T-helper 2 cell treated with Interferon-gamma antibody and Interleukin-4, amounts not matched to agents 5 μg/mL and 100 μg/mL, for 36 hours (primary cell): Measurements from ENCODE around the gene PDE10A.
"Not testable (repeated sequence)": the region's sequence is repeated elsewhere in the genome, so short reads cannot be mapped to it uniquely, and the experiment has no call there.

ENCODE experiments used
- DNase-seq: peaks from one replicate; pipeline ENCODE4 v3.0.0; 2021; ENCODE audit warnings: low spot score
- H3K27ac Mint-ChIP-seq: one replicate; pipeline ENCODE4 v1.8.0; 2021; ENCODE audit warnings: mild to moderate bottlenecking, mixed read lengths
- H3K27me3 Mint-ChIP-seq: one replicate; pipeline ENCODE4 v1.8.0; 2021; ENCODE audit warnings: low read depth, mixed read lengths
- H3K36me3 Mint-ChIP-seq: one replicate; pipeline ENCODE4 v1.8.0; 2021; ENCODE audit warnings: low read depth, mixed read lengths
- H3K4me1 Mint-ChIP-seq: one replicate; pipeline ENCODE4 v1.8.0; 2021; ENCODE audit warnings: low read depth, mixed read lengths
- H3K4me3 Mint-ChIP-seq: one replicate; pipeline ENCODE4 v1.8.0; 2022; ENCODE audit warnings: mild to moderate bottlenecking, moderate library complexity, mixed read lengths
- H3K9me3 Mint-ChIP-seq: one replicate; pipeline ENCODE4 v1.8.0; 2021; ENCODE audit warnings: mixed read lengths

PDE10A gene

DNA sequence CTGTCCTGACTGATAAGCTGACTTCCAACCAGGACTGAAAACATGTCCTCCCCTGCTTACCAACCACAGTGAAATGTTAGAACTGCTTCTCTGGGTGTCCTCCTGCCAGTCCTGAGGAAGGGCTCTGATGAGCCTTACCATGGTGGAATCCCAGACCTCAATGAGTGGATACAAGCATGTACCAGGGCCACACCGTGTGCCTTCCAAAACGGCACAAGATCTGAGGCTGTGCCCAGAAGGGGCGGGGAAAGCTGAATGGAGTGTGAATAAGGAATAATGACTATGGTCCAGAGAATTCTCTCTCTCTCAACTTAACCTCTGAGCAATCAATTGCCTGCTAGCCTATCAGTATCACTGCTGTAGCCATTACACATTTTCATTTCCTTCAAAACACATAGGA is 51.7 kb downstream of the PDE10A start:
- Mint-ChIP-seq H3K4me3 (no peak overlapping the region), H3K36me3 (no peaks in the 10 kb centered on the region), H3K4me1 (no peaks in the 10 kb centered on the region), H3K27me3 (no peaks in the 10 kb centered on the region), H3K9me3 (no peaks in the 10 kb centered on the region), H3K27ac (no peak overlapping the region)
- no peak for DNase-seq

DNA sequence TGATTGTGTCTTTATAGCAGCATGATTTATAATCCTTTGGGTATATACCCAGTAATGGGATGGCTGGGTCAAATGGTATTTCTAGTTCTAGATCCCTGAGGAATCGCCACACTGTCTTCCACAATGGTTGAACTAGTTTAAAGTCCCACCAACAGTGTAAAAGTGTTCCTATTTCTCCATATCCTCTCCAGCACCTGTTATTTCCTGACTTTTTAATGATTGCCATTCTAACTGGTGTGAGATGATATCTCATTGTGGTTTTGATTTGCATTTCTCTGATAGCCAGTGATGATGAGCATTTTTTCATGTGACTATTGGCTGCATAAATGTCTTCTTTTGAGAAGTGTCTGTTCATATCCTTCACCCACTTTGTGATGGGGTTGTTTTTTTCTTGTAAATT is 54.5 kb downstream of the PDE10A start:
- not testable (repeated sequence) for H3K4me1 Mint-ChIP-seq, H3K27me3 Mint-ChIP-seq, H3K9me3 Mint-ChIP-seq, DNase-seq, H3K36me3 Mint-ChIP-seq, H3K4me3 Mint-ChIP-seq, H3K27ac Mint-ChIP-seq

DNA sequence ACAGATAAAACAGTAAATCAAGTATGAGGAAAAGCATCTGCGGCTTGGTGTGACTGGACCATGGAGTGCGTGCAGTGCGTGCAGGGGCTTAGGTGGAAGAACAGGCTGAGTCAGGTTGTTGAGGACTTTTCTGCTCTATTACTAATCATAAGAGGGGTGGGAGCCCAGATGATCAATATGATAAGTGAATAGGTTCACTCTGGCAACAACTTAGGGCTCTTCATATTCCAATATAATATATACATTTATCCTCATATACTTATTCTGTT is 56.4 kb downstream of the PDE10A start:
- DNase-seq, result no peak
- Mint-ChIP-seq H3K36me3 (no peaks in the 10 kb centered on the region), H3K4me3 (no peak overlapping the region), H3K27ac (no peak overlapping the region), H3K27me3 (no peaks in the 10 kb centered on the region), H3K9me3 (no peaks in the 10 kb centered on the region), H3K4me1 (no peaks in the 10 kb centered on the region)

DNA sequence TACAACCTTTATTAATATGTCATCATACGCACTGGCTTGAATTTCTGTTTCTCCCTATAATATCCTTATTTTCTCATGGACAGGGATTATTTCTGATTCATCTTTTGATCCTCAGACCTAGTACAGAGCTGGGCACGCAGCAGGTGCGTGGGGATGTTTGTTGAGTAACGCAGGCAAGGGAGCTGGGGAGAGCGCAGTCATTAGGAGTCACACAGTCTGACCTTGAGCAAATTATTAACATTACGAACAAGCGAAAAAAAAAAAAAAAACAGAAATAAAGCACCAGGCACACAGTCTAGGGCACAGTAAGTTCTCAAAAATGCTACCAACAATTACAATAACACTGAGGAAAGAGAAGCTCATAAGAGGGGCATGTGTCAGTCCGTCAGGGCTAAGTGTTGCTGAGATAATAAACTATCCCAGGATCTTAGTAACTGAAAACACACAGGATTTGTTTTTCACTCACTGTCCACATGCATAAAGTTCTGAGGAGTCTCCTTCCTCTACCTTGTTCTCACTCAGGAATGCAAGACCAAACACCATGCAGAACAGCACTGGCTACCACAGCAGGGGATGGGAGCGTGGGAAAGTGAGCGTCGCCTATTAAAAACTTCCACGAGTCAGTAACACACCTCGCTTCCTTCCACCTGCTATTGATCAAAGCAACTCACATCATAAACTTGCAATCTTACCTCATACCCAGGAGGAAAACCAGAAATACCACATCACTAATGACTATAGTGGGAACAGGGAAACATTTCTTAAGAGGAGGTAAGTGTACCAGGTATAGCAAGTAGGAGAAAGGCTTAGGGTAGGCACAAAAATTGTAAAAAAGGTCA is 56.9 kb downstream of the PDE10A start:
- no peaks in the 10 kb centered on the region for H3K36me3 Mint-ChIP-seq
- H3K27me3 Mint-ChIP-seq, result no peaks in the 10 kb centered on the region
- H3K27ac Mint-ChIP-seq, result no peak overlapping the region
- H3K4me1 Mint-ChIP-seq, result no peaks in the 10 kb centered on the region
- H3K4me3 Mint-ChIP-seq, result no peak overlapping the region
- H3K9me3 Mint-ChIP-seq, result no peaks in the 10 kb centered on the region
- no peak for DNase-seq

DNA sequence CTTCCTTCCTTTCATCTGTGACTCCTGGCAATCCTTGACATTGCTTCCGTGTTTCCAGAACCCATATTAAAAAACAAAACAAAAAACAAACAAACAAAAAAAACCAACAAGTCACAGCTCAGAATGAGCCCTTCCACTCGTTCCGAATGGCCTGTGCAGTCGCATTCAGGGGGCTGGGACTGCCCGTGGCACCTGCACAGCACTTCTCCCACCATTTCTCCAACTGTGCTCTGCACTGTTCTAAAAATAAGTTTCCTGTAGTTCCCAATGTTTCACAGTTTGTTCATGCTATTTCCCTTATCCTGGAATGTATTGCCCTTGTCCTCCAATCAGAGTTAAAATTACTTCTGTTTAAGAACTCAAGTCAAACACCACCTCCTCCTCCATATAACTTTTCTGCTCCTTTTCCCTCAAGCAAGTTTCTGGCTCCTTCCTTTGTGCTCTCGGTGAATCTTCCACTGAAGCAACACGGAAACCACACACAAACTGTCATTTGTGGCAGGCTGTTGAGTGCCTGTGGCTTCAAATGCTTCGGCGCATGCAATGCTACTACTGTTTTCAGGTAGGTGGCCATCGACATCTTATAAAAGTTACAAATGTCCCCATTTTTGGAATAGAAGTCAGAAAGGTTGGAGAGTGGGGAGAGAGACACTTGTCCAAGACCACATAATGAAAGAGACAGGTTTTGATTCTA is 57.7 kb downstream of the PDE10A start:
- H3K27me3 Mint-ChIP-seq, result no peaks in the 10 kb centered on the region
- no peaks in the 10 kb centered on the region for H3K4me1 Mint-ChIP-seq
- no peaks in the 10 kb centered on the region for H3K36me3 Mint-ChIP-seq
- no peak overlapping the region for H3K4me3 Mint-ChIP-seq
- H3K9me3 Mint-ChIP-seq, result no peaks in the 10 kb centered on the region
- DNase-seq, result no peak
- no peak overlapping the region for H3K27ac Mint-ChIP-seq

DNA sequence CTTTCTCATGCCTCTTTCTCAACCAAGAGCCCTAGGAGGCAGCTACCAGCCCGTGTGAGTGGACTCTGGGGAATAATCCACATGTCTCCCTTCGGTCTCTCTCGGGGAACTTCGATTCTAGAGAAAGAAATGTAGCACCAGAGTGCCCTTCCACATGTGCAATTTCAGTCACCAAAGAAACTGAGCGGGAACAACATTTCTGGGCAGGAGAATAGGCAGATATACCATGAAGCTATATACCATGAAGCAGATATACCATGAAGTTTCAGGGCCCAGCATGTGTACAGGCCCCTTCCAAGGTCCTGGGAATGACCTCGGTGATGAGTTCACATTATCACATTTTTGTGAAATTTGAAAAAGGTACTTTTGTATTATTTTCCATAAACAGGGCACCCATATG is 60.8 kb downstream of the PDE10A start:
- Mint-ChIP-seq H3K9me3 (no peaks in the 10 kb centered on the region), H3K4me1 (no peaks in the 10 kb centered on the region), H3K27me3 (no peaks in the 10 kb centered on the region), H3K27ac (no peak overlapping the region), H3K36me3 (no peaks in the 10 kb centered on the region), H3K4me3 (no peak overlapping the region)
- DNase-seq, result no peak

DNA sequence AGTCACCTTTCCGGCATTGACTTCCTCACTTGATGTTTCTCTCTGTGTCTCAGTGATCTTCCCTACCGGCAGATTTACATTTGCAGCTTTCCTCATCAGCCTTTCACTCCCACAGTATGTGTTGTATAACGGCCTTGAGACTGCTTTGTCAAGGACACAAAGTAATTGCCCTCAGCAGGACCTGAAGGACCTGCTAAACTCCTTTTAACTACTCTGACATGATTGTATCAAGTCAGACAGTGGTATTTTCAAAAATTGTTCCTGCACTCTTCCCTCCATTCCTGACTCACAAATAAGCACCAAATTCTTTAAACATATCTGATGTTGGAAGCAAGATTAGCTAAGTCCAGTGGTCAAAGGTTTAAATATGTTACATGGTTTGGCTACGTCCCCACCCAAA is 62.4 kb downstream of the PDE10A start:
- Mint-ChIP-seq H3K27me3 (no peaks in the 10 kb centered on the region), H3K4me3 (no peak overlapping the region), H3K27ac (no peak overlapping the region), H3K36me3 (no peaks in the 10 kb centered on the region), H3K9me3 (no peaks in the 10 kb centered on the region), H3K4me1 (no peaks in the 10 kb centered on the region)
- no peak for DNase-seq

DNA sequence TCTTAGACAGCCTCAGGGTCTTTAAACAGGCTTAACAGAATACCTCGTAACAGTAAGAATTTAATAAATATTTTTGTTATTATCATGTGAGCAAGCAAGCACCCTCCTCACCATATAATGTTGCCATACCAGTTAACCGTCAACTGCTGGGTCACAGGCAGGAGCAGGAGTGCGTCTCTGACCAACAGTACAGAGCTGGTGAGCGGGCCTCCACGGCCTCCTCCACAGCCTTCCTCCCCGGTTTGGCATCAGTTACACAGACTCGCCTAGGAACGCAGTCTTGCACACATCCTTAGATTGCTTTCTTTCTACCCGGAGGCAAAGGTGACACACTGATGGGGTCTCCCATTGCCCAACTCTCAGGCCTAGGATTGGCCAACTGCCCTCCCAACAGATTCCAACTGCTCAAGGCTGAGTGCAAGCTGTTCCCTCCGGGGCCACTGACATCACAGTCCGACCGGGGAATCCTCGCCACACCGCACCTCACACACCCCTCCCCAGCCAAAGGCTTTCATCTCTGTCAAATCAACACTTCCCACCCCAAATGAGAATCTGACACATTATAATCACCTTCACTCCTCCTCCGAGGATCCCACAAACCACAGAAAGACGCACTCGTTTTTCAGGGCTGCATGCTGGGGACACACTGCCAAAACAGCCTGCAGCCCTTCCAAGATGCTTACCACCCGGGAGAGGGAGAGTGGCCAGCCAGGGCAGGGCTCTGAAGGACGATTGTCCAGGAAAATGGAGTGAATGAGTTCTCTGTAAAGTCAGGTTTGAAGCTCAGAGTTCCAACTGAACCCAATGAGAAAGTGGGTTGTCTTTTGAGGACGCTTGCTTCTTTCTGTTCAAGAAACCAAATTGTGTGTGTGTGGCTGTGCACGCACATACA is 63.2 kb downstream of the PDE10A start:
- no peak overlapping the region for H3K4me3 Mint-ChIP-seq
- H3K27me3 Mint-ChIP-seq, result no peaks in the 10 kb centered on the region
- no peak for DNase-seq
- H3K4me1 Mint-ChIP-seq, result no peaks in the 10 kb centered on the region
- no peak overlapping the region for H3K27ac Mint-ChIP-seq
- H3K9me3 Mint-ChIP-seq, result no peaks in the 10 kb centered on the region
- no peaks in the 10 kb centered on the region for H3K36me3 Mint-ChIP-seq

DNA sequence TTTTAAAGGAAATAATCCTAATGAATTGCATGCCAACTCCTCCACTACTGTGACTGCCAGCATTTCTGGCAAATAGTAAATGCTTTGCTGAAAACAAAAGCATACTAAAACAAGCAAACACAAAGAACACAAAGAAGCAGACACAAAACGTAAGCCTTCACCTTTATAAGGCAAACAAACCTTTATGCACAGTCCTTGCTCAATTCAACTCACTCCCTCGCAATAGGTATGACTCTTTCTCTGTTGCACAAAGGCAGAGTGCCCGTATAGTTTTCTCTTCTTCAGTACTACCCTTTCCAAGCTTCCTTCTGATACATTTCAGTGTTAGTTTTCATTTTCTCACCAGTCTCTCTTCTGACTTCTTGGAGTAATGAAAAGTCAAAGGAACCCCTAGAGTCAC is 63.9 kb downstream of the PDE10A start:
- Mint-ChIP-seq H3K4me3 (no peak overlapping the region), H3K9me3 (no peaks in the 10 kb centered on the region), H3K27me3 (no peaks in the 10 kb centered on the region), H3K36me3 (no peaks in the 10 kb centered on the region), H3K4me1 (no peaks in the 10 kb centered on the region), H3K27ac (no peak overlapping the region)
- no peak for DNase-seq

DNA sequence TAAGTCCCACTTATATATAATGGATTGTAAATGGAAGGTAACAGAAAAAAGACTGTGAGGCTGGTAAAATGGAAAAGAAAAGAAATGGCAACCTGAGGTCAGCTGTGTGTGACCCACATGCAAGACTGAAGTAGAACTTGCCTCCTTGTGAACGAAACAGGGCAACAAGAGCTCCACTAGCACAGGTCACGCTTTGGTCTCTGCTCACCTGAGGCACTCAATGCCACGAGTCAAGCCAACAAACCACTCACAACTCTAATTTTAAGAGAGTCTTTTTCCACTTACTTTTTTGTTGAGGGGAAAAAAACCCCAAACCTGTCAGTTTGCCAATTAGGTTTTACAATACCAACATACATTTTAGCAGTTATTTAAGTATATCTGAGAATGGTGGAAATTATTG is 65.2 kb downstream of the PDE10A start:
- no peak for DNase-seq
- Mint-ChIP-seq H3K4me1 (no peaks in the 10 kb centered on the region), H3K9me3 (no peaks in the 10 kb centered on the region), H3K27me3 (no peaks in the 10 kb centered on the region), H3K36me3 (no peaks in the 10 kb centered on the region), H3K27ac (no peak overlapping the region), H3K4me3 (no peak overlapping the region)

DNA sequence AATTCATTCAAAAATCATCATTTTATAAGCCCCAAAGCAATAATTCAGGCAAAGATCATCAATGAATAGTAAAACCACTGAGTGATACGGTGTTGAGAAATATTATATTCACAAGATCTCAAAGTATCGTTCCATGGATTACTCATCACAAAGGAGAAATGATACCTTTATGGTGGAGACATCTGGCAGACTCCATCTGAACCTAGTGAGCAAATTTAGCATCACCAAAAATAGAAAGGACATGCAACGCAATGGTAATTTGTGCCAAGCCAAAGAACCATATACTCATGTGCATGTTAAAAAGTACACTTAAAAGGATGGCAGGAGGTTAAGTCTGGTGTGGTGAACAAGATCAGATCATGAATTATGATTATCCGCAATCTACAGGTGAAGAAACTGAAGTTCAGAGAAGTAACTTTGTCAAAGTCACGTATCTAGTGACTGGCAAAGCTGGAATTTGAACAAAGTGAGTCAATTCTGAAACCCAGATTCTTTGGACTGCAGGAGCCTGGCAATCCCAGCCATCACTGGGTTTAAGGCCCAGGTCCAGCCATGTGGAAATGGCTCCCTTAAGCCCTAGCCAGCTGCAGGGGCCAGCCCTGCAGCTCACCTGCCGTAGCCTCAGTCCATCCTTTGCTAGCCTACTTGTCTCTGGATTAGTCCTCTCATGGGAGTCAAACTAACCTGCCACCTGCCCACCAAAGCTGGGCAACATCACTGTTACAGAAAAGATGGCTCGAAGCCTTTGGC is 68.3 kb downstream of the PDE10A start:
- Mint-ChIP-seq H3K27me3 (no peaks in the 10 kb centered on the region), H3K4me3 (no peak overlapping the region), H3K9me3 (peaks cover 5% of the 10 kb centered on the region), H3K27ac (no peak overlapping the region), H3K36me3 (no peaks in the 10 kb centered on the region), H3K4me1 (no peaks in the 10 kb centered on the region)
- DNase-seq, result no peak

DNA sequence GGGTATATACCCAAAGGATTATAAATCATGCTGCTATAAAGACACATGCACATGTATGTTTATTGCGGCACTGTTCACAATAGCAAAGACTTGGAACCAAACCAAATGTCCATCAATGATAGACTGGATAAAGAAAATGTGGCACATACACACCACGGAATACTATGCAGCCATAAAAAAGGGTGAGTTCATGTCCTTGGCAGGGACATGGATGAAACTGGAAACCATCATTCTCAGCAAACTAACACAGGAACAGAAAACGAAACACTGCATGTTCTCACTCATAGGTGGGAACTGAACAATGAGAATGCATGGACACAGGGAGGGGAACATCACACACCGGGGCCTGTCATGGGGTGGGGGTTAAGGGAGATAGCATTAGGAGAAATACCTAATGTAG is 70.1 kb downstream of the PDE10A start:
- not testable (repeated sequence) for H3K27me3 Mint-ChIP-seq, DNase-seq, H3K36me3 Mint-ChIP-seq, H3K4me1 Mint-ChIP-seq, H3K9me3 Mint-ChIP-seq, H3K27ac Mint-ChIP-seq, H3K4me3 Mint-ChIP-seq

DNA sequence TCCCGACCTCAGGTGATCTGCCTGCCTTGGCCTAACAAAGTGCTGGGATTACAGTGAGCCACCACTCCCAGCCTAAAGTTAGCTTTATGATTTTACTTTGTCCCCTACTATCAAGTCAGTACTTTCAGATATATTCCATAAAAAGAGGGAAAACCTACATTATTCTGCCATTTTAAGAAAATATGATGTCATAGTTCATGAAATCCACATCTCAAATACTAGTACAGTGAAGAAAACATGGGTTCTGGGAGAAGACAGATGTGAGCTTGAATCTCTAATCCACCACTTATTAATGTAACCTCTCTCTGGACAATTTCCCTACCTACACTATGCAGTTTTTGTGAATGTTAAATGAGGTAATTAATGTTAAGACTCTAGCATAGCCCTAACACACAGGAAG is 74.5 kb downstream of the PDE10A start:
- DNase-seq, result no peak
- H3K36me3 Mint-ChIP-seq, result no peaks in the 10 kb centered on the region
- H3K27me3 Mint-ChIP-seq, result no peaks in the 10 kb centered on the region
- no peak overlapping the region for H3K27ac Mint-ChIP-seq
- H3K9me3 Mint-ChIP-seq, result peaks cover 5% of the 10 kb centered on the region
- H3K4me3 Mint-ChIP-seq, result no peak overlapping the region
- H3K4me1 Mint-ChIP-seq, result no peaks in the 10 kb centered on the region

DNA sequence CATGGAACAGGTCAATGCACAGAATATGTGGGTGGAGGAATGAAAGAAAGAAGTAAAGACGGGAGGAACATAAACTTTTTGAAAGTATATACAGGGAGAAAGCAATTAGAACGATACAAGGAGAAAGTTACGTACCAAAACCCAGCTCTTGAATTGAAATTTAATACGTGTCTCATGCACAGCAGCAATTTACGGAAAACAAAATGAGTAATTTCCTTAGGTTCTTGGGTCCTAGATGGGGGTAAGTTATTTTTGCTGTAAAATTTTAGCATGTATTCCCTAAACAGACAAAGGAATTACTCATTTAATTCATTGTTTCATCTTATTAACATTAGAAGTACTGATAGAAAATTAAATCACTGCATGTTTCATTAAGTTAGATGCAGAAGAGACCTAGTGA is 75.8 kb downstream of the PDE10A start:
- no peak for DNase-seq
- peaks cover 5% of the 10 kb centered on the region for H3K9me3 Mint-ChIP-seq
- no peak overlapping the region for H3K27ac Mint-ChIP-seq
- H3K27me3 Mint-ChIP-seq, result no peaks in the 10 kb centered on the region
- H3K4me1 Mint-ChIP-seq, result no peaks in the 10 kb centered on the region
- no peak overlapping the region for H3K4me3 Mint-ChIP-seq
- H3K36me3 Mint-ChIP-seq, result no peaks in the 10 kb centered on the region
